ENCODE results near the gene PNKP.

The PNKP gene

DNA sequence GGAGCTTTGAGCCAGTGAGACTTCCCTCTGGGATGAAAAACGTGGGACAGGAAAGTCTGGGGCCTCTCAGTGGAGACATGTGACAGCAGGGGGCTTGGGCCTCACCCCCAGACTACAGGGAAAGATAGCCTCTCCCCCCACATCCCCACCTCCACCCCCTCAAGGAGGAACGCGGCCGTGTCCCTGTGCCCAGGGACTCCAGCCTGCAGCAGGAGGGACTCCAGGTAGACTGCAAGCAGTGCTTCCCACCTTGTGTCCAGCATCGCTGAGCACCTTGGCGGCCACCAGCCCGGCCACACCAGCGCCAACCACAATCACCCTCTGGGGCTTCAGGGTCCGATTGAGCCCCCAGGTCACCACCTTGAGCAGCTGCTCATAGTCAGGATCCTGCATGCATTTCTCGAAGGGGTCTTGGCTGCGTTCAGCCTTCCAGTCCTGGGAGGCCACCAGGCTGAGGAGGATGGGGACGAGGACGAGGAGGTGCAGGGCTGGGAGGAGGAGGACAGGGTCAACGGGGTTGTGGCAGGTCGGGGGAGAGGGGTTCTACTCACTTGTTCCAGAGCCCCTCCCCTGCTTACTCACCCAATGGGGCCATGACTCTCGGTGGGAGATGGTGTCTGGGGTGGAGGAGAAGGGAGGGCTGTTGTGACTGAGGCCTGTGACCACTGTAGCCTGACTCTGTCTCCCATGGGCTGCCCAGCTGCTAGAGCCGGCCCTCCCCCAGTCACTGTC is 28.4 kb upstream of the PNKP start:
- Histone ChIP-seq H3K4me2 (ENCODE audit: low read length, poor library complexity, severe bottlenecking) (no peak overlapping the region), H3K79me1 (replicated peaks; ENCODE audit: low read length, poor library complexity, severe bottlenecking) (no peaks in the 10 kb centered on the region), H3K9me3 (ENCODE audit: control insufficient read depth, low read length) (no peaks in the 10 kb centered on the region), H3K4me1 (ENCODE audit: control insufficient read depth, insufficient read depth, low read depth, low read length) (peaks cover 21% of the 10 kb centered on the region), H2BK15ac (ENCODE audit: low read depth, poor library complexity, severe bottlenecking) (no peak overlapping the region), H3K4me3 (ENCODE audit: insufficient read depth in 1 of 2, low read depth in 1 of 2, low read length in 2 of 2) (no peak overlapping the region), H3K14ac (ENCODE audit: low read length in 2 of 2) (no peak overlapping the region), H4K8ac (ENCODE audit: low read length) (no peak overlapping the region), H4K91ac (ENCODE audit: low read length) (no peak overlapping the region), H2BK12ac (ENCODE audit: low read length in 2 of 2) (peak overlapping the region in 1 of 2 experiments; percentile 70), H2AFZ (ENCODE audit: low read depth, low read length) (no peak overlapping the region), H2BK5ac (ENCODE audit: low read depth, low read length, poor library complexity, severe bottlenecking) (no peak overlapping the region), H3K4ac (ENCODE audit: low read depth in 1 of 2, low read length in 2 of 2) (no peak overlapping the region), H3K27ac (ENCODE audit: low read length, poor library complexity, severe bottlenecking) (no peak overlapping the region), H2BK120ac (ENCODE audit: low read depth, low read length) (no peak overlapping the region), H3K36me3 (ENCODE audit: control insufficient read depth in 1 of 2, insufficient read depth in 2 of 2, low read depth in 1 of 2, low read length in 2 of 2) (no peaks in the 10 kb centered on the region), H3K18ac (ENCODE audit: low read depth in 1 of 2, low read length in 2 of 2) (peak overlapping the region in 1 of 2 experiments; percentile 37), H2AK5ac (ENCODE audit: low read length, severe bottlenecking) (no peak overlapping the region), H3K23ac (ENCODE audit: low read length in 2 of 2) (no peak overlapping the region), H3K9ac (ENCODE audit: low read length) (no peak overlapping the region), H3K27me3 (ENCODE audit: control insufficient read depth in 1 of 2, insufficient read depth in 1 of 2, low read length in 2 of 2) (peaks cover 0 to 8% of the 10 kb centered on the region in 2 experiments)
- no peak for DNase-seq
- WGBS = 83% methylated on average over 15 of the region's 17 CpGs

DNA sequence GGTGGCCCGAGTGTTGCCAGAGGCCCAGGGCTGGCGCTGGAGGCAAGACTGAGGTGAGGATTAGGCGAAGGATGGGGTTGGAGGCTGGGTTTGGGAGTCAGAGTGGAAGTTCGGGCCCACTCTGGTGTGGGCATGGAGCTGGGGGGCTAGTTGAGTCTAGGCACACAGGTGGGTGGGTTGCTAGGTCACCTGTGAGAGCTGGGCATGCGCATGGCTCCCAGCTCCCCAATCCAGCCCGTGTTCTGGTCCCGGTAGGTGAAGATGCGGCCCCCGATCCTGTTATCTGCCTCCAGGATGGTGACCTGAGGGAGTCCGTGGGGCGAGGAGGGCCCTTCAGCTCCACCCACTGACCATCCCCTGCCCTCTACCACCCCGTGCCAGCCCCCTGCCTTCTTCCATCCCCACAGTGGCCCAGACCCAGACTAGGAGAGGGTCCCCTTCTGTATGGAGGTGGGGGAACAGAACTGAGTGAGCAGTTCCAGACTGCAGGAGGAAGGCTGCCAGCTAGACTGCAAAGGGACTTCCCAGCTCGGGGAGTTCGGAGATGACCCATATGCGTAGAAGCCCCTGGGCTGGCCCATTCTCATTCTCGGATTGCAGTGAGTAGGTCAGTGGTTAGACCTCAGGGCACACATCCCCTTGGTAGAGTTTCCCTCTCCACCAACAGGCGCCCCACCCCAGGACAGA is 27.6 kb upstream of the PNKP start:
- no peak overlapping the region for H3K4ac ChIP-seq (ENCODE audit: low read depth in 1 of 2, low read length in 2 of 2)
- H3K4me3 ChIP-seq (ENCODE audit: insufficient read depth in 1 of 2, low read depth in 1 of 2, low read length in 2 of 2) = peak overlapping the region in 1 of 2 experiments; percentile 29
- no peak overlapping the region for H4K8ac ChIP-seq (ENCODE audit: low read length)
- no peaks in the 10 kb centered on the region for H3K9me3 ChIP-seq (ENCODE audit: control insufficient read depth, low read length)
- H3K36me3 ChIP-seq (ENCODE audit: control insufficient read depth in 1 of 2, insufficient read depth in 2 of 2, low read depth in 1 of 2, low read length in 2 of 2) = peaks cover 0 to 3% of the 10 kb centered on the region in 2 experiments
- DNase-seq = no peak
- H2BK120ac ChIP-seq (ENCODE audit: low read depth, low read length) = peak overlapping the region; percentile 38
- H3K79me1 ChIP-seq (replicated peaks; ENCODE audit: low read length, poor library complexity, severe bottlenecking) = no peaks in the 10 kb centered on the region
- H3K4me1 ChIP-seq (ENCODE audit: control insufficient read depth, insufficient read depth, low read depth, low read length) = peaks cover 25% of the 10 kb centered on the region
- peaks cover 0 to 8% of the 10 kb centered on the region in 2 experiments for H3K27me3 ChIP-seq (ENCODE audit: control insufficient read depth in 1 of 2, insufficient read depth in 1 of 2, low read length in 2 of 2)
- peak overlapping the region; percentile 50 for H2AK5ac ChIP-seq (ENCODE audit: low read length, severe bottlenecking)
- H3K9ac ChIP-seq (ENCODE audit: low read length) = no peak overlapping the region
- no peak overlapping the region for H3K18ac ChIP-seq (ENCODE audit: low read depth in 1 of 2, low read length in 2 of 2)
- no peak overlapping the region for H2BK5ac ChIP-seq (ENCODE audit: low read depth, low read length, poor library complexity, severe bottlenecking)
- peak overlapping the region in 1 of 2 experiments; percentile 1 for H2BK12ac ChIP-seq (ENCODE audit: low read length in 2 of 2)
- WGBS = 93% methylated on average over 15 of the region's 17 CpGs
- H3K23ac ChIP-seq (ENCODE audit: low read length in 2 of 2) = no peak overlapping the region
- no peak overlapping the region for H3K27ac ChIP-seq (ENCODE audit: low read length, poor library complexity, severe bottlenecking)
- peak overlapping the region; percentile 89 for H2BK15ac ChIP-seq (ENCODE audit: low read depth, poor library complexity, severe bottlenecking)
- no peak overlapping the region for H3K4me2 ChIP-seq (ENCODE audit: low read length, poor library complexity, severe bottlenecking)
- H3K14ac ChIP-seq (ENCODE audit: low read length in 2 of 2) = no peak overlapping the region
- no peak overlapping the region for H4K91ac ChIP-seq (ENCODE audit: low read length)
- H2AFZ ChIP-seq (ENCODE audit: low read depth, low read length) = no peak overlapping the region

DNA sequence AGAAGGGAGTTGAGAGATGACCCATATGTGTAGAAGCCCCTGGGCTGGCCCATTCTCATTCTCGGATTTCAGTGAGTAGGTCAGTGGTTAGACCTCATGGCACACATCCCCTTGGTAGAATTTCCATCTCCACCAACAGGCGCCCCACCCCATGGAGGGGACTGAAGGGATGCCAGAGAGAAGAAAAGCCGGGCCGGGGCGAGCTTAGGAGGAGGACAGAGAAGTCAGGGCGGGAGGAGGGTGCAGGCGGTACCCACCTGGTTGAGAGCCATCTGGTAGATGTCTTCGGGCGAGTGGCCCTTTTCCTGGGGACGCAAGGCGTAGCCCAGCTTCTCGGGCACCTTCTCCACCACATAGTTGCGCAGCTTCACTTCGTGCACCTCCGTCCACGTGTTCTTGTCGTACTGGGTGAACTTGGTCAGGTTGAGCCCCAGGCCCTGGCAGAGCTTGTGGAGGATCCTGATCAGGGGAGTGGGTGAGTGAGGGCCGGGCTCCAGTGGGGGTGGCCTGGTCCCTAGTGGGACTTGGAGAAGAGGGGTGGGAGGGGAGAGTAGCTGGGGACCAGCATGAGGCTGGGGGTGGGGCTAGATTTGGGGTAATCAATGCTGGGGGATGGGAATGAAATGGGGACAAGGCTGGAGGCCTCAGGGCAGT is 26.8 kb upstream of the PNKP start:
- H2AK5ac ChIP-seq (ENCODE audit: low read length, severe bottlenecking) = no peak overlapping the region
- H3K14ac ChIP-seq (ENCODE audit: low read length in 2 of 2) = no peak overlapping the region
- peak overlapping the region; percentile 33 for H2BK15ac ChIP-seq (ENCODE audit: low read depth, poor library complexity, severe bottlenecking)
- peaks cover 2% of the 10 kb centered on the region for H3K79me1 ChIP-seq (replicated peaks; ENCODE audit: low read length, poor library complexity, severe bottlenecking)
- H3K23ac ChIP-seq (ENCODE audit: low read length in 2 of 2) = no peak overlapping the region
- no peak overlapping the region for H3K9ac ChIP-seq (ENCODE audit: low read length)
- DNase-seq = no peak
- H4K91ac ChIP-seq (ENCODE audit: low read length) = no peak overlapping the region
- H3K18ac ChIP-seq (ENCODE audit: low read depth in 1 of 2, low read length in 2 of 2) = no peak overlapping the region
- H2BK120ac ChIP-seq (ENCODE audit: low read depth, low read length) = no peak overlapping the region
- no peak overlapping the region for H2AFZ ChIP-seq (ENCODE audit: low read depth, low read length)
- H3K36me3 ChIP-seq (ENCODE audit: control insufficient read depth in 1 of 2, insufficient read depth in 2 of 2, low read depth in 1 of 2, low read length in 2 of 2) = peaks cover 0 to 12% of the 10 kb centered on the region in 2 experiments
- no peak overlapping the region for H2BK5ac ChIP-seq (ENCODE audit: low read depth, low read length, poor library complexity, severe bottlenecking)
- no peak overlapping the region for H3K4me3 ChIP-seq (ENCODE audit: insufficient read depth in 1 of 2, low read depth in 1 of 2, low read length in 2 of 2)
- no peak overlapping the region for H2BK12ac ChIP-seq (ENCODE audit: low read length in 2 of 2)
- peaks cover 0 to 8% of the 10 kb centered on the region in 2 experiments for H3K27me3 ChIP-seq (ENCODE audit: control insufficient read depth in 1 of 2, insufficient read depth in 1 of 2, low read length in 2 of 2)
- no peak overlapping the region for H3K4ac ChIP-seq (ENCODE audit: low read depth in 1 of 2, low read length in 2 of 2)
- WGBS = 93% methylated on average over 17 of the region's 18 CpGs
- peaks cover 27% of the 10 kb centered on the region for H3K4me1 ChIP-seq (ENCODE audit: control insufficient read depth, insufficient read depth, low read depth, low read length)
- no peak overlapping the region for H3K27ac ChIP-seq (ENCODE audit: low read length, poor library complexity, severe bottlenecking)
- H4K8ac ChIP-seq (ENCODE audit: low read length) = no peak overlapping the region
- H3K9me3 ChIP-seq (ENCODE audit: control insufficient read depth, low read length) = no peaks in the 10 kb centered on the region
- H3K4me2 ChIP-seq (ENCODE audit: low read length, poor library complexity, severe bottlenecking) = no peak overlapping the region

DNA sequence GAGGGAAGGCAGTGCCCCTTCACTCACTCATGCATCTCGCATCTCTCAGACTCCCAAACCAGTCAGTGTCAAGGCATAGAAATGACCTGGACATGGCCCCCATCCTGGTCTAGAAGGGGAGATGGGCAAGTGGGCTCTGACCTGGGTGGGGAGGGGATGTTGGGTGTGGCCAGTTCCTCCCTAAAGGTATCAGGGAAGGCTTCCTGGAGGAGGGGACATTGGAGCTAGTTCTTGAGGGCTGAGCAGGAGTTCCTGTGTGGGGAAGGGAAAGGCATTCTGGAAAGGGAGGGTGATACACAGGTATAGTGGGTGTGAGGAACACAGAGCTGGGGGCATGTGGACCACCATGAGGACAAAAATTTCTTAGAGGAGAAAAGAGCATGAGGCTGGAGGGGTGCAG is 25.3 kb upstream of the PNKP start:
- no peak for DNase-seq
- Histone ChIP-seq H2AK5ac (ENCODE audit: low read length, severe bottlenecking) (no peak overlapping the region), H3K4me1 (ENCODE audit: control insufficient read depth, insufficient read depth, low read depth, low read length) (peaks cover 27% of the 10 kb centered on the region), H3K36me3 (ENCODE audit: control insufficient read depth in 1 of 2, insufficient read depth in 2 of 2, low read depth in 1 of 2, low read length in 2 of 2) (peaks cover 4 to 25% of the 10 kb centered on the region in 2 experiments), H4K91ac (ENCODE audit: low read length) (no peak overlapping the region), H3K14ac (ENCODE audit: low read length in 2 of 2) (no peak overlapping the region), H3K4me2 (ENCODE audit: low read length, poor library complexity, severe bottlenecking) (no peak overlapping the region), H2AFZ (ENCODE audit: low read depth, low read length) (no peak overlapping the region), H2BK15ac (ENCODE audit: low read depth, poor library complexity, severe bottlenecking) (no peak overlapping the region), H2BK5ac (ENCODE audit: low read depth, low read length, poor library complexity, severe bottlenecking) (no peak overlapping the region), H3K9ac (ENCODE audit: low read length) (no peak overlapping the region), H3K79me1 (replicated peaks; ENCODE audit: low read length, poor library complexity, severe bottlenecking) (peaks cover 2% of the 10 kb centered on the region), H3K23ac (ENCODE audit: low read length in 2 of 2) (no peak overlapping the region), H2BK120ac (ENCODE audit: low read depth, low read length) (no peak overlapping the region), H3K4me3 (ENCODE audit: insufficient read depth in 1 of 2, low read depth in 1 of 2, low read length in 2 of 2) (no peak overlapping the region), H3K27ac (ENCODE audit: low read length, poor library complexity, severe bottlenecking) (no peak overlapping the region), H3K4ac (ENCODE audit: low read depth in 1 of 2, low read length in 2 of 2) (no peak overlapping the region), H3K18ac (ENCODE audit: low read depth in 1 of 2, low read length in 2 of 2) (no peak overlapping the region), H3K27me3 (ENCODE audit: control insufficient read depth in 1 of 2, insufficient read depth in 1 of 2, low read length in 2 of 2) (peaks cover 0 to 8% of the 10 kb centered on the region in 2 experiments), H3K9me3 (ENCODE audit: control insufficient read depth, low read length) (no peaks in the 10 kb centered on the region), H4K8ac (ENCODE audit: low read length) (no peak overlapping the region), H2BK12ac (ENCODE audit: low read length in 2 of 2) (no peak overlapping the region)
- no CpG with 5 or more reads among the region's 1 CpG for WGBS

Measured in mesenchymal stem cell (in vitro differentiated cells and primary cell).